ENCODE results near the gene PCBP3.

DNA sequence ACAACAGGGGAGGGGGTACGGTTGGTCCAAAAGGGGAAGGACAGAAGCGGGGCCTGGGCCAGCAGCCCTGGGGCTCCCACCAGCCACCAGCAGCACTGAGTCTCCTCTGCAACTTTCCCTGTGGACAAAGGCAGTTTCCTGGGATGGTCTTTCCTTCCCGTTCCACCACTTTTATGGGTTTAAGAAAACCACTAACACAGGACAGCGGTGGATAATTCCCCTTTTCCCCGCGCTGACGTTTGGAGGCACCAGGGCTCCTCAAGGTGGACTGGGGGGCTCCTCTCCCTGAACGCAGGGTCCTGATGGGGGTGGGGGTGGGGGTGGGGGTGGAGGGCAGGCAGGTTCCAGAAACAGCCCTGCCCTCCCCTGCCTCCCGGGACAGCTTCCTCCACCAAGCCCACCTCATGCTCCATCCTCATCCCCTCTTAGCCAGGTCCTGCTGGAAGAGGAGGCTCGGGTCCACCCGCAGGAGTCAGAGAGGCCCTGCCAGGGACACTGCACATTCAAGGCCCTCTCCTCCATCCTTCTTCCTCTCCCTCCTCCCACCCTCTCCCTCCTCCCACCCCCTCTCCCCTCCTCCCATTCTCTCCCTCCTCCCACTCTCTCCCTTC lies 333.3 kb downstream of the PCBP3 start:
- no peak for TF ChIP-seq POLR2A (IDR thresholded peaks at IDR 0.05)
- TF ChIP-seq, protein P1, sequence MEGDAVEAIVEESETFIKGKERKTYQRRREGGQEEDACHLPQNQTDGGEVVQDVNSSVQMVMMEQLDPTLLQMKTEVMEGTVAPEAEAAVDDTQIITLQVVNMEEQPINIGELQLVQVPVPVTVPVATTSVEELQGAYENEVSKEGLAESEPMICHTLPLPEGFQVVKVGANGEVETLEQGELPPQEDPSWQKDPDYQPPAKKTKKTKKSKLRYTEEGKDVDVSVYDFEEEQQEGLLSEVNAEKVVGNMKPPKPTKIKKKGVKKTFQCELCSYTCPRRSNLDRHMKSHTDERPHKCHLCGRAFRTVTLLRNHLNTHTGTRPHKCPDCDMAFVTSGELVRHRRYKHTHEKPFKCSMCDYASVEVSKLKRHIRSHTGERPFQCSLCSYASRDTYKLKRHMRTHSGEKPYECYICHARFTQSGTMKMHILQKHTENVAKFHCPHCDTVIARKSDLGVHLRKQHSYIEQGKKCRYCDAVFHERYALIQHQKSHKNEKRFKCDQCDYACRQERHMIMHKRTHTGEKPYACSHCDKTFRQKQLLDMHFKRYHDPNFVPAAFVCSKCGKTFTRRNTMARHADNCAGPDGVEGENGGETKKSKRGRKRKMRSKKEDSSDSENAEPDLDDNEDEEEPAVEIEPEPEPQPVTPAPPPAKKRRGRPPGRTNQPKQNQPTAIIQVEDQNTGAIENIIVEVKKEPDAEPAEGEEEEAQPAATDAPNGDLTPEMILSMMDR (IDR thresholded peaks at IDR 0.05) = no peak
